B cell (primary cell): Measurements from ENCODE around the gene IKBKG.

Experiments
- EZH2 ChIP-seq: IDR thresholded peaks from 2 replicates; pipeline ENCODE4 v1.6.1; 2012; ENCODE audit warnings: borderline replicate concordance, low read depth, mild to moderate bottlenecking, moderate library complexity, low read length; ENCODE audit not compliant: insufficient read depth, poor library complexity, severe bottlenecking
- TF ChIP-seq, protein P1 (sequence below): fragments of 200-600 bp; IDR thresholded peaks from one replicate; pipeline ENCODE4 v1.8.0; 2022; ENCODE audit warnings: antibody characterized with exemption, mild to moderate bottlenecking

DNA sequence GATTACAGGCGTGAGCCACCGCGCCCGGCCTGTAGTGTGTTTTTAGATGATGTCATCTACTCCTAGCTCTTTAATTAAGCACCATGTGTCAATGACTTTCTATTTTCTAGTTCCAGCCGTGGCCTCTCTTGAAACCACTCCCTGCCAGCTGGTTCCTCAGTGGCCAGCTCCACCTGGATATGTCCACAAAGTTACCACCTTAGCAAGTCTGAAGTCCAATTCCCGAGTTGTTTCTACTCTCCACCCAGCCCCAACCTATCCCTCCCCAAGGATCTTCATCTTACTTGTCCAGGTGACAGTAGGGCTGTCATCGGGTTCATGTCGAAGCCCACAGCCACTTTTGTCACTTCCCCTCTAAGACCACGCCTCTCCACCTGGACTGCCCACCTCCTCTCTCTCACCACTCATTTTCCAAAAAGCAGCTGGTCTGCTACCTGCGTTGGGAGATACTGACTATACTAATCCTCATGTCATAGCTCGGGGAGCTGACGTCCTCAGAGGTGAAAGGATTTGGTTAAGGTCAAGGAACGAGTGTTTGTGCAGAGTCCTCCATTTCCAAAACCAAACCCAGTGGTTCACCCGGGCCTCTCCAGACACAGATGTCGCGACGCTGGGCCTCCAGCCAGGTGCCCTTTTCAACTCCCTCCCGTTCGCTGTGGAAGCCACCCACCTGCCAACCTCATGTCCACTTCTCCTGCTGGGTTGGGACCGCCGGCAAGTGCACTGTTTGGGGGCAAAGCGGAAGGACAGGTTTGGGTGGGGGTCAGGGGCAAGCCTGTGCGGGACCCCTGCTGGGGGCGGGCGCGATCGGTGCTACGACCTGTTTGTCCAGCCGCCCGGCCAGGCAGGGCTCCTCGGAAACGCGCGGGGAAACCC, 32.1 kb upstream of the IKBKG start:
- TF ChIP-seq, protein P1, sequence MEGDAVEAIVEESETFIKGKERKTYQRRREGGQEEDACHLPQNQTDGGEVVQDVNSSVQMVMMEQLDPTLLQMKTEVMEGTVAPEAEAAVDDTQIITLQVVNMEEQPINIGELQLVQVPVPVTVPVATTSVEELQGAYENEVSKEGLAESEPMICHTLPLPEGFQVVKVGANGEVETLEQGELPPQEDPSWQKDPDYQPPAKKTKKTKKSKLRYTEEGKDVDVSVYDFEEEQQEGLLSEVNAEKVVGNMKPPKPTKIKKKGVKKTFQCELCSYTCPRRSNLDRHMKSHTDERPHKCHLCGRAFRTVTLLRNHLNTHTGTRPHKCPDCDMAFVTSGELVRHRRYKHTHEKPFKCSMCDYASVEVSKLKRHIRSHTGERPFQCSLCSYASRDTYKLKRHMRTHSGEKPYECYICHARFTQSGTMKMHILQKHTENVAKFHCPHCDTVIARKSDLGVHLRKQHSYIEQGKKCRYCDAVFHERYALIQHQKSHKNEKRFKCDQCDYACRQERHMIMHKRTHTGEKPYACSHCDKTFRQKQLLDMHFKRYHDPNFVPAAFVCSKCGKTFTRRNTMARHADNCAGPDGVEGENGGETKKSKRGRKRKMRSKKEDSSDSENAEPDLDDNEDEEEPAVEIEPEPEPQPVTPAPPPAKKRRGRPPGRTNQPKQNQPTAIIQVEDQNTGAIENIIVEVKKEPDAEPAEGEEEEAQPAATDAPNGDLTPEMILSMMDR: no peak
- no peak for TF ChIP-seq EZH2
